ENCODE measurements around the gene FGF8.

- TF ChIP-seq POLR2A (IDR thresholded peaks at IDR 0.05) = no peak
- no peak for TF ChIP-seq CTCF (IDR thresholded peaks at IDR 0.05)
Observed at GRCh38 chr10:101783736-101784118, 7.8 kb upstream of the FGF8 start.
